K562 (cell line): Measurements from ENCODE around the gene FMO1. TPM values are rescaled to one million over a fixed set of nuclear protein-coding genes. Genes with fewer than 3 reads are reported as not detected.

Source experiments
- ARID3B ChIP-seq: fragments of 250-450 bp; sonication (Bioruptor Pico); IDR thresholded peaks from 2 replicates; pipeline ENCODE4 v1.4.0; 2020; ENCODE audit warnings: borderline replicate concordance
- ATF3 ChIP-seq, 2 experiments: fragments of 450-650 bp in 1 of 2; sonication (generic) in 1 of 2; formaldehyde crosslinking in 1 of 2; IDR thresholded peaks in 1 of 2; conservative IDR thresholded peaks in 1 of 2; 2 replicates each; pipeline versions ENCODE4 v1.6.1 to v1.8.1; 2016 to 2023; ENCODE audit warnings: mild to moderate bottlenecking in 2 of 2, moderate library complexity in 2 of 2, inconsistent platforms in 1 of 2, missing genetic modification reagents in 1 of 2
- CEBPG ChIP-seq, 3 experiments: fragments of 200-800 bp in 1 of 3; sonication (Bioruptor generic) in 1 of 3; sonication (generic) in 1 of 3; formaldehyde crosslinking in 1 of 3; IDR thresholded peaks in 2 of 3; conservative IDR thresholded peaks in 1 of 3; 2 replicates each; pipeline versions ENCODE4 v1.6.1 to v1.8.0; 2016 to 2022; ENCODE audit warnings: missing compliant biosample characterization in 2 of 3, missing genetic modification characterization in 2 of 3, mild to moderate bottlenecking in 1 of 3, missing genetic modification reagents in 1 of 3
- E2F5 ChIP-seq: sonication (generic); formaldehyde crosslinking; IDR thresholded peaks from 2 replicates; pipeline ENCODE4 v1.8.0; 2022; ENCODE audit warnings: mild to moderate bottlenecking, missing genetic modification reagents
- ELF2 ChIP-seq: fragments of 250-450 bp; sonication (Bioruptor Pico); IDR thresholded peaks from 2 replicates; pipeline ENCODE4 v1.5.0; 2021; ENCODE audit warnings: mild to moderate bottlenecking
- EP400 ChIP-seq: fragments of 450-650 bp; IDR thresholded peaks from 2 replicates; pipeline ENCODE4 v1.6.1; 2017; ENCODE audit warnings: antibody characterized with exemption, mild to moderate bottlenecking, moderate library complexity
- ETV6 ChIP-seq, 3 experiments: fragments of 150-350 bp in 1 of 3; sonication (generic) in 1 of 3; formaldehyde crosslinking in 1 of 3; IDR thresholded peaks; 2 replicates each; pipeline versions ENCODE4 v1.6.1 to v1.8.0; 2014 to 2022; ENCODE audit warnings: borderline replicate concordance in 2 of 3, low read depth in 2 of 3, antibody characterized with exemption in 1 of 3, low read length in 1 of 3, mild to moderate bottlenecking in 1 of 3, missing genetic modification reagents in 1 of 3
- FOXM1 ChIP-seq, 2 experiments: fragments of 450-650 bp in 1 of 2; sonication (generic) in 1 of 2; formaldehyde crosslinking in 1 of 2; IDR thresholded peaks; 2 replicates each; pipeline versions ENCODE4 v1.6.1 to v1.9.0; 2017 to 2022; ENCODE audit warnings: low read depth in 2 of 2, mild to moderate bottlenecking in 2 of 2, missing genetic modification reagents in 1 of 2, moderate library complexity in 1 of 2
- ILK ChIP-seq: fragments of 450-650 bp; IDR thresholded peaks from 2 replicates; pipeline ENCODE4 v1.6.1; 2016; ENCODE audit warnings: missing genetic modification characterization, low read depth, mild to moderate bottlenecking, missing compliant biosample characterization, moderate library complexity, borderline replicate concordance
- MYNN ChIP-seq, 2 experiments: sonication (generic); formaldehyde crosslinking in 1 of 2; IDR thresholded peaks; 2 replicates each; pipeline versions ENCODE4 v1.5.0 to v1.6.1; 2016 to 2020; ENCODE audit warnings: antibody characterized with exemption in 1 of 2, missing genetic modification reagents in 1 of 2
- POLR2AphosphoS2 ChIP-seq: IDR thresholded peaks from 2 replicates; pipeline ENCODE4 v1.6.1; 2012; ENCODE audit warnings: low read length, improper control_type of control experiment
- PRPF4 ChIP-seq: fragments of 200-400 bp; formaldehyde crosslinking; IDR thresholded peaks from one replicate; pipeline ENCODE4 v1.6.1; 2017; ENCODE audit warnings: low read length, low read depth, mild to moderate bottlenecking; ENCODE audit not compliant: insufficient read depth, poor library complexity, severe bottlenecking
- PTBP1 ChIP-seq: fragments of 200-400 bp; formaldehyde crosslinking; IDR thresholded peaks from 2 replicates; pipeline ENCODE4 v1.6.1; 2017; ENCODE audit warnings: low read depth, low read length
- PYGO2 ChIP-seq: fragments of 450-650 bp; IDR thresholded peaks from 2 replicates; pipeline ENCODE4 v1.6.1; 2016; ENCODE audit warnings: mild to moderate bottlenecking, missing genetic modification characterization, moderate library complexity, missing compliant biosample characterization
- RCOR1 ChIP-seq, 2 experiments: IDR thresholded peaks; 2 replicates each; pipeline ENCODE4 v1.6.1; 2012; ENCODE audit warnings: low read depth in 2 of 2, low read length in 2 of 2, borderline replicate concordance in 1 of 2, improper control_type of control experiment in 1 of 2
- STAT5B ChIP-seq: fragments of 250-450 bp; sonication (Bioruptor Pico); IDR thresholded peaks from 2 replicates; pipeline ENCODE4 v1.8.0; 2021; ENCODE audit warnings: mild to moderate bottlenecking, inconsistent platforms
- YBX1 ChIP-seq: fragments of 450-650 bp; IDR thresholded peaks from 2 replicates; pipeline ENCODE4 v1.7.1; 2016; ENCODE audit warnings: mild to moderate bottlenecking
- YY1 ChIP-seq, 3 experiments: IDR thresholded peaks; 2 replicates each; pipeline ENCODE4 v1.6.1; 2011; ENCODE audit warnings: low read length in 2 of 3, mild to moderate bottlenecking in 2 of 3, moderate library complexity in 2 of 3, borderline replicate concordance in 1 of 3, control low read depth in 1 of 3, low read depth in 1 of 3; ENCODE audit not compliant: insufficient read depth in 3 of 3, insufficient replicate concordance in 2 of 3, control insufficient read depth in 1 of 3, insufficient read length in 1 of 3; ENCODE audit errors: extremely low read depth in 1 of 3
- ZBTB2 ChIP-seq: fragments of 450-650 bp; IDR thresholded peaks from 2 replicates; pipeline ENCODE4 v1.6.1; 2016; ENCODE audit warnings: antibody characterized with exemption
- ZC3H4 ChIP-seq: sonication (generic); formaldehyde crosslinking; IDR thresholded peaks from 2 replicates; pipeline ENCODE4 v1.9.0; 2021; ENCODE audit warnings: missing genetic modification reagents, borderline replicate concordance
- polyA plus RNA-seq, 8 experiments: library from polyadenylated mRNA; depleted of rRNA in 4 of 8; stranded (reverse) in 5 of 8; unstranded in 3 of 8; fragments of >200 nt; fragmentation: Nextera tagmentation in 2 of 8; fragmentation: Illumina TruSeq in 1 of 8; extraction: Ambion mirVana in 2 of 8; extraction: Trizol in 1 of 8; gene quantifications; 2 replicates each; pipeline versions ENCODE4 v1.2.1 to v1.2.3, GENCODE V29; 2011 to 2014; ENCODE audit warnings: inconsistent platforms in 1 of 8, missing spikeins in 1 of 8
- total RNA-seq, 7 experiments: library from RNA; depleted of rRNA in 6 of 7; stranded (reverse); fragments of >200 nt in 6 of 7; fragmentation: Illumina TruSeq in 2 of 7; extraction: Trizol in 2 of 7; gene quantifications; 2 replicates each; pipeline versions ENCODE4 v1.2.1 to v1.2.3, GENCODE V29; 2011 to 2021; ENCODE audit warnings: low replicate concordance in 1 of 7

Gene FMO1
- total and polyA plus RNA-seq, 9 of the 15 experiments (the other 6 are each of a cell fraction or from before 2014, with no cell fraction given), result not detected

- peak; percentile 21; the same call in 1 of the 2 replicates for TF ChIP-seq ELF2 (CRISPR knock-in tag)
- TF ChIP-seq PRPF4, result no peak
- peak; percentile 36; the same call in 1 of the 2 replicates for TF ChIP-seq FOXM1 (IDR thresholded peaks at IDR 0.05; ENCODE audit: low read depth)
- no peak for TF ChIP-seq FOXM1 (CRISPR knock-in tag; IDR thresholded peaks at IDR 0.05; ENCODE audit: low read depth)
- no peak for TF ChIP-seq YBX1
- no peak for TF ChIP-seq MYNN (IDR thresholded peaks at IDR 0.05)
- no peak for TF ChIP-seq MYNN (CRISPR knock-in tag; IDR thresholded peaks at IDR 0.05)
- no peak for TF ChIP-seq ZBTB2
- TF ChIP-seq PYGO2 (tag), result no peak
- no peak for TF ChIP-seq CEBPG (CRISPR knock-in tag; IDR thresholded peaks at IDR 0.05)
- TF ChIP-seq CEBPG (tag; conservative IDR thresholded peaks at IDR 0.05 in 1 of 2, IDR thresholded peaks at IDR 0.05 in 1 of 2), result peak; percentile 48 to 78; a peak in 3 of 4 replicates
- TF ChIP-seq PTBP1, result no peak
- TF ChIP-seq RCOR1 (IDR thresholded peaks at IDR 0.05; ENCODE audit: borderline replicate concordance in 1 of 2, low read depth in 2 of 2, low read length in 2 of 2), result no peak
- TF ChIP-seq ARID3B (CRISPR knock-in tag), result no peak
- TF ChIP-seq STAT5B (CRISPR knock-in tag), result no peak
- no peak for TF ChIP-seq ATF3 (IDR thresholded peaks at IDR 0.05)
- no peak for TF ChIP-seq ATF3 (CRISPR knock-in tag; conservative IDR thresholded peaks at IDR 0.05)
- TF ChIP-seq YY1 (IDR thresholded peaks at IDR 0.05; ENCODE audit: borderline replicate concordance in 1 of 3, control insufficient read depth in 1 of 3, extremely low read depth in 1 of 3, insufficient read depth in 3 of 3, insufficient read length in 1 of 3, insufficient replicate concordance in 2 of 3, low read depth in 1 of 3, low read length in 2 of 3), result no peak
- no peak for TF ChIP-seq E2F5 (CRISPR knock-in tag)
- TF ChIP-seq ZC3H4 (CRISPR knock-in tag), result no peak
- TF ChIP-seq EP400, result no peak
- no peak for TF ChIP-seq ETV6 (IDR thresholded peaks at IDR 0.05; ENCODE audit: borderline replicate concordance in 1 of 2, low read depth in 2 of 2, low read length in 1 of 2)
- TF ChIP-seq ETV6 (CRISPR knock-in tag; IDR thresholded peaks at IDR 0.05; ENCODE audit: borderline replicate concordance), result no peak
- TF ChIP-seq POLR2AphosphoS2, result no peak
- no peak for TF ChIP-seq ILK (tag)
Measured at GRCh38 chr1:171313835-171314320, 65.6 kb downstream of the FMO1 start, which contains the start of gene FMO4 (continued).
